Kidney epithelial cell (primary cell): ENCODE results near the gene LMNTD1. TPM values are rescaled to one million over a fixed set of nuclear protein-coding genes. Genes with fewer than 3 reads are reported as not detected.

Experiments
- DNase-seq: peaks from one replicate; pipeline ENCODE4 v3.0.0-alpha.2; 2010; ENCODE audit warnings: low read depth
- H3K27me3 ChIP-seq: 2 replicates; pipeline ENCODE4 v1.6.0; 2011; ENCODE audit warnings: low read length; ENCODE audit not compliant: control insufficient read depth, insufficient read depth
- H3K36me3 ChIP-seq: 2 replicates; pipeline ENCODE4 v1.5.1; 2011; ENCODE audit warnings: low read length; ENCODE audit not compliant: control insufficient read depth, insufficient read depth
- H3K4me3 ChIP-seq: 2 replicates; pipeline ENCODE4 v1.5.1; 2011; ENCODE audit warnings: low read depth, mild to moderate bottlenecking, control low read depth, low read length
- total RNA-seq: library from RNA; depleted of rRNA; stranded (reverse); fragments of >200 nt; gene quantifications from 2 replicates; pipeline ENCODE4 v1.2.3, GENCODE V29; 2015
- TF ChIP-seq, protein P1 (sequence below): IDR thresholded peaks from 2 replicates; pipeline ENCODE4 v1.5.1; 2011; ENCODE audit warnings: mild to moderate bottlenecking, moderate library complexity, low read length, control low read depth, inconsistent platforms; ENCODE audit not compliant: insufficient read depth, poor library complexity, severe bottlenecking

LMNTD1 gene
- total RNA-seq, 1 donor from 2014 or later, result 0.08 TPM

GRCh38 chr12:25449007-25449406 lies 104.1 kb downstream of the LMNTD1 start:
- DNase-seq, result no peak
- H3K4me3 ChIP-seq, result no peak overlapping the region
- TF ChIP-seq, protein P1, sequence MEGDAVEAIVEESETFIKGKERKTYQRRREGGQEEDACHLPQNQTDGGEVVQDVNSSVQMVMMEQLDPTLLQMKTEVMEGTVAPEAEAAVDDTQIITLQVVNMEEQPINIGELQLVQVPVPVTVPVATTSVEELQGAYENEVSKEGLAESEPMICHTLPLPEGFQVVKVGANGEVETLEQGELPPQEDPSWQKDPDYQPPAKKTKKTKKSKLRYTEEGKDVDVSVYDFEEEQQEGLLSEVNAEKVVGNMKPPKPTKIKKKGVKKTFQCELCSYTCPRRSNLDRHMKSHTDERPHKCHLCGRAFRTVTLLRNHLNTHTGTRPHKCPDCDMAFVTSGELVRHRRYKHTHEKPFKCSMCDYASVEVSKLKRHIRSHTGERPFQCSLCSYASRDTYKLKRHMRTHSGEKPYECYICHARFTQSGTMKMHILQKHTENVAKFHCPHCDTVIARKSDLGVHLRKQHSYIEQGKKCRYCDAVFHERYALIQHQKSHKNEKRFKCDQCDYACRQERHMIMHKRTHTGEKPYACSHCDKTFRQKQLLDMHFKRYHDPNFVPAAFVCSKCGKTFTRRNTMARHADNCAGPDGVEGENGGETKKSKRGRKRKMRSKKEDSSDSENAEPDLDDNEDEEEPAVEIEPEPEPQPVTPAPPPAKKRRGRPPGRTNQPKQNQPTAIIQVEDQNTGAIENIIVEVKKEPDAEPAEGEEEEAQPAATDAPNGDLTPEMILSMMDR, result no peak

DNA sequence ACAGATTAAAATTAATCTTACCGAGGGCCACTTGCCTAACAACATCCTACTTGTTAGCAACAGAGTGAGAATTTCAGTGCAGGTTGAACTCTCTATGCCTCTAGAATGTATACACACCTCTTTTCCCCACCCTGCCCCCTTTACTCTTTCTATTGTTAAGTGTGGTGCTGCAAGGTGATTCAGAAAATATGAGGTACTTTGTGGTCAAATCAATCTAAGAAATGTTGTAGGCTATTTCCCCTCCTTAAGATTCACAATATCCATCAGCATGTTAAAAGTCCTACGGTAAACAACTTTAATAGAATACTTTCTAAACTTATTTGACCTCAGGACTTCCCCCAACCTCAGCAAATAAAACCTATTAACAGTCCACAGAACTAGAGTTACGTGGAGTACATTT lies 106.0 kb downstream of the LMNTD1 start:
- TF ChIP-seq, protein P1, result no peak
- no peak overlapping the region for H3K4me3 ChIP-seq
- no peak for DNase-seq
- H3K36me3 ChIP-seq, result no peaks in the 10 kb centered on the region
- no peaks in the 10 kb centered on the region for H3K27me3 ChIP-seq

More at GRCh38 chr12:25449007-25449406, 104.1 kb downstream of the LMNTD1 start:
- H3K36me3 ChIP-seq, result no peaks in the 10 kb centered on the region
- H3K27me3 ChIP-seq, result no peaks in the 10 kb centered on the region

- TF ChIP-seq, protein P1, result no peak
- Histone ChIP-seq H3K27me3 (no peaks in the 10 kb centered on the region), H3K36me3 (no peaks in the 10 kb centered on the region), H3K4me3 (no peak overlapping the region)
- peak; percentile 29 for DNase-seq
Observed at GRCh38 chr12:25438638-25439037, 114.4 kb downstream of the LMNTD1 start.

GRCh38 chr12:25436206-25437030 lies 116.7 kb downstream of the LMNTD1 start:
- no peaks in the 10 kb centered on the region for H3K36me3 ChIP-seq
- TF ChIP-seq, protein P1, result peak; percentile 86
- peak; percentile 34 for DNase-seq
- no peaks in the 10 kb centered on the region for H3K27me3 ChIP-seq
- no peak overlapping the region for H3K4me3 ChIP-seq

GRCh38 chr12:25435431-25435830 lies 117.7 kb downstream of the LMNTD1 start:
- DNase-seq, result no peak
- H3K36me3 ChIP-seq, result no peaks in the 10 kb centered on the region
- no peaks in the 10 kb centered on the region for H3K27me3 ChIP-seq
- TF ChIP-seq, protein P1, result no peak
- no peak overlapping the region for H3K4me3 ChIP-seq
